Lung (tissue), 12 donors: ENCODE results near the gene ZNF764. TPM values are rescaled to one million over a fixed set of nuclear protein-coding genes. Genes with fewer than 3 reads are reported as not detected.

Source experiments
- ATAC-seq: fragments of 200-7000 bp; cut with Tn5 transposase; one replicate; pipeline ENCODE4 v1.9.1; 2020; ENCODE audit warnings: moderate number of reproducible peaks; ENCODE audit not compliant: insufficient read depth, low FRiP score
- DNase-seq, 3 donors: peaks; one replicate each; pipeline ENCODE4 v3.0.0-alpha.2; 2013 to 2017
- H3K27ac ChIP-seq, 2 donors: one replicate each; pipeline ENCODE4 v1.5.1; 2013; ENCODE audit warnings: mild to moderate bottlenecking in 2 of 2, moderate library complexity in 2 of 2, control low read depth in 1 of 2, inconsistent platforms in 1 of 2, low read depth in 1 of 2, low read length in 1 of 2
- H3K27me3 ChIP-seq, 3 donors: one replicate each; pipeline ENCODE4 v1.5.1; 2013; ENCODE audit warnings: low read length in 2 of 3; ENCODE audit not compliant: control insufficient read depth in 3 of 3, insufficient read depth in 3 of 3
- H3K36me3 ChIP-seq, 4 donors: one replicate each; pipeline ENCODE4 v1.5.1; 2013; ENCODE audit warnings: low read length in 4 of 4, mild to moderate bottlenecking in 1 of 4, moderate library complexity in 1 of 4; ENCODE audit not compliant: control insufficient read depth in 4 of 4, insufficient read depth in 4 of 4
- H3K4me1 ChIP-seq, 5 donors: one replicate each; pipeline ENCODE4 v1.5.1; 2013; ENCODE audit warnings: low read length in 5 of 5, mild to moderate bottlenecking in 2 of 5, moderate library complexity in 1 of 5; ENCODE audit not compliant: control insufficient read depth in 5 of 5, insufficient read depth in 5 of 5
- H3K4me3 ChIP-seq: one replicate; pipeline ENCODE4 v1.5.1; 2013; ENCODE audit warnings: mild to moderate bottlenecking, control low read depth, moderate library complexity
- H3K9ac ChIP-seq, 2 donors: one replicate each; pipeline ENCODE4 v1.5.1; 2013; ENCODE audit warnings: low read length in 2 of 2, control low read depth in 1 of 2; ENCODE audit not compliant: insufficient read depth in 1 of 2
- H3K9me3 ChIP-seq, 4 donors: one replicate each; pipeline ENCODE4 v1.5.1; 2013; ENCODE audit warnings: low read length in 3 of 4, mild to moderate bottlenecking in 1 of 4, moderate library complexity in 1 of 4; ENCODE audit not compliant: control insufficient read depth in 4 of 4, insufficient read depth in 3 of 4
- CTCF ChIP-seq: IDR thresholded peaks from 2 replicates; pipeline ENCODE4 v1.5.1; 2012; ENCODE audit warnings: mild to moderate bottlenecking; ENCODE audit errors: control extremely low read depth, extremely low read depth
- WGBS, 2 donors: extraction: QIAGEN DNeasy Blood & Tissue Kit; methylation state at CpG; one replicate each; pipeline ENCODE4 v1.1.7; 2013; 5-methylcytosine and 5-hydroxymethylcytosine counted together
- polyA plus RNA-seq, 2 donors: library from polyadenylated mRNA; stranded (reverse); fragments of 200-250 nt; gene quantifications; one replicate each; pipeline ENCODE4 v1.2.1, GENCODE V29; 2013
- total RNA-seq, 2 donors: library from RNA; depleted of rRNA in 1 of 2; stranded (reverse); fragments of >200 nt in 1 of 2; gene quantifications; one replicate each; pipeline ENCODE4 v1.2.1, GENCODE V29; 2014 to 2021
- donor health status: control.
- donor health status: control.
- donor health status: Bipolar disorder and iron deficiency.
- donor health status: healthy.
- donor health status: DM: yes; HTN: yes; CAD: no.

The ZNF764 gene
- total and polyA plus RNA-seq, 4 donors = 4.9 to 12.6 (median 8.3) TPM

DNA sequence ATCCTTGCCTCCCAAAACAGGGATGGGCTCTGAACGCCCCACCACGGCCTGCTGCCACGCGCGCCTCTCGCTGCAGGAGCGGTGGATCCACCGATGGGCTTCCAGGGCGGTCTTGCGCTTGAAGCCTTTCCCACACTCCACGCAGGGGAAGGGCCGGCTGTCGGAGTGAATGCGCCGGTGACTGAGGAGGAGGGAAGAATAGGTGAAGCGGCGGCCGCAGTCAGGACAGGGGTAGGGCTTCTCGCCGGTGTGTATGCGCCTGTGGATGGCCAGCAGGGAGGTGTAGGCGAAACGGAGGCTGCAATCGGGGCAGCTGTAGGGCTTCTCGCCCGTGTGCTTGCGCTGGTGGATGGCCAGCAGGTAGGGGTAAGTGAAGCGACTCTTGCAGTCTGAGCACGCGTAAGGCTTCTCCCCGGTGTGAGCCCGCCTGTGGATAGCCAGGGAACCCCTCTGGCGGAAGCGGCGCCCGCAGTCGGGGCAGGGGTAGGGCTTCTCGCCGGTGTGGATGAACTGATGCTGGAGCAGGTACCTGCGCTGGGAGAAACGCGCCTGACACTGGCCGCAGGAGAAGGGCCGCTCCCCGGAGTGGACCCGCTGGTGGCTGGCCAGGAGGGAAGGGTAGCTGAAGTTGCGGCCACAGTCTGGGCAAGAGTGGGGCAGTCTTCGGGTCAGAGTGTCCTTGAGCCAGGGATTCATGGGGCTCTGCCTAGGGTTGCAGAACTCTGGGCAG is 24.6 kb upstream of the ZNF764 start:
- ATAC-seq (no peak), DNase-seq (no peak)
- 97 to 99% methylated on average over 48 of the region's 48 CpGs for WGBS, 2 donors
- H3K36me3 ChIP-seq = peaks cover 2 to 27% (median 7%) of the 10 kb centered on the region in 4 donors
- H3K9ac ChIP-seq = no peak overlapping the region
- no peaks in the 10 kb centered on the region for H3K27me3 ChIP-seq
- no peak for TF ChIP-seq CTCF
- H3K4me3 ChIP-seq = no peak overlapping the region
- no peak overlapping the region for H3K27ac ChIP-seq
- H3K4me1 ChIP-seq = peaks cover 0 to 12% (median 2%) of the 10 kb centered on the region in 5 donors
- H3K9me3 ChIP-seq = no peaks in the 10 kb centered on the region

DNA sequence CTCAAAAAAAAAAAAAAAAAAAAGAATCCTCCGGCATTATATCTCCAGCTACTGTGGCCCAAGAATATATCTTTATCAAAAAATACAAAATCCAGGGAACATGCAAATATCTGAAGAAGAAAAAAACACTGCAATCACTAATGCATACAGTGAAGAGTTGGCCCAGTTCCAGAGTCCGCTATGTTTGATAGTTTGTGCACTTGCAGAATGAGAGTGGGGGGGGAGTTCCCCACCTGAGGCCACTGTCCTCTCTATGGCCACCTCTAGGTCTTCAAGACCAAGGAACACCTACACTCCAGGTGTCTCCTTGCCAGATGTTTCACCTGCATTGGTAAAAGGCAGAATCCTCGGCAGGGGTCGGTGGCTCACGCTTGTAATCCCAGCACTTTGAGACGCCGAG is 23.3 kb upstream of the ZNF764 start:
- WGBS, 2 donors = 90 to 91% methylated on average over 7 of the region's 7 CpGs
- no peak overlapping the region for H3K4me3 ChIP-seq
- H3K36me3 ChIP-seq = peaks cover 0 to 25% (median 7%) of the 10 kb centered on the region in 4 donors
- DNase-seq = no peak
- ATAC-seq = no peak
- no peak overlapping the region for H3K27ac ChIP-seq
- no peak overlapping the region for H3K9ac ChIP-seq
- peaks cover 0 to 12% (median 2%) of the 10 kb centered on the region in 5 donors for H3K4me1 ChIP-seq
- TF ChIP-seq CTCF = no peak
- H3K27me3 ChIP-seq = no peaks in the 10 kb centered on the region
- H3K9me3 ChIP-seq = no peaks in the 10 kb centered on the region

DNA sequence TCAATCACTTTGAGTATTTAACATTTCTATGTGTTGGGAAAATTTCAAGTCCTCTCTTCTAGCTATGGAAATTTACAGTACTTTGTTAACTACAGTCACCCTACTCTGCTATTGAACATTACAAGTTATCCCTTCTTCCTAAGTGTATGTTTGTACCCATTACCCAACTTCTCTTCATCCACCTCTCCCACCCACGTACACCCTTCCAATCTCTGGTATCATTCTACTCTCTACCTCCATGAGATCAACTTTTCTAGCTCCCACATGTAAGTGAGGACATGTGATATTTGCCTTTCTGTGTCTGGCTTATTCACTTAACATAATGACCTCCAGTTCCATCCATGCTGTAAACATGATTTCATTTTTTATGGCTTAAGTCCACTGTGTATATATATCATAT is 16.5 kb upstream of the ZNF764 start:
- Histone ChIP-seq H3K27me3 (no peaks in the 10 kb centered on the region), H3K9me3 (no peaks in the 10 kb centered on the region), H3K4me3 (no peak overlapping the region), H3K4me1 (peaks cover 5 to 18% (median 8%) of the 10 kb centered on the region in 5 donors), H3K36me3 (peaks cover 0 to 7% (median 4%) of the 10 kb centered on the region in 4 donors), H3K27ac (no peak overlapping the region), H3K9ac (no peak overlapping the region)
- no peak for DNase-seq
- ATAC-seq = no peak
- TF ChIP-seq CTCF = no peak
- WGBS, 2 donors = 83 to 86% methylated on average over 1 of the region's 1 CpG
